ENCODE data around the gene ST8SIA1. TPM values are rescaled to one million over a fixed set of nuclear protein-coding genes. Genes with fewer than 3 reads are reported as not detected.

The ST8SIA1 gene
- total and polyA plus RNA-seq, 2 of the 4 experiments (the other 2 are of a cell fraction) = not detected

DNA sequence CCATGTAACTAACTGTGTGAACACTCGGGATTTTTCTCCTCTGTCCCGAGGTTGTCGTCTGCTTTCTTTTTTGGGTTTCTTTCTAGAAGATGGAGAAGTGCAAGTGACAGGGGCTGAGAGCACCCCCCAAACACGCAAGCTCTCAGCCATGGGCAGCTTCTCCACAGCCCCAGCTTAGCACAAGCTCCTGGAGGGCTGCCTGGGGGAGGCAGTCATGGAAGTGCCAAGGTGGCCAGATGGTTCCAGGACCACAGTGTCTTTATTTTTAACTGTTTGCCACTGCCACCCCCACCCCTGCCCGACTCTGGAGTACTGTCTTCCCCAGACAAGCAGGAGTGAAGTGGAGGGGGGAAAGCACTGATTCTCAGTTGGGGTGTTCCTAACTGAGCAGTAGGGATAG is 58.2 kb downstream of the ST8SIA1 start:
- H3K23ac ChIP-seq (ENCODE audit: low read depth, low read length) = peak overlapping the region; percentile 20
- in situ Hi-C loops (cut with MboI; ENCODE audit: low sequenced_read_pairs) (no loop called here), dilution Hi-C loops (cut with HindIII; ENCODE audit: low sequenced_read_pairs, unreplicated experiment) (no loop called here), intact Hi-C loops (cut with micrococcal nuclease) (no loop called here)
- H2BK5ac ChIP-seq (ENCODE audit: low read depth, low read length, poor library complexity, severe bottlenecking) = peak overlapping the region; percentile 56
- H3K27ac ChIP-seq (ENCODE audit: insufficient read depth, low read length) = peak overlapping the region; percentile 92
- no peak overlapping the region for H3K56ac ChIP-seq (ENCODE audit: extremely low read depth, insufficient read depth, low read length)
- peak overlapping the region; percentile 67 for H2AK5ac ChIP-seq (ENCODE audit: low read depth, low read length)
- H3K79me1 ChIP-seq (ENCODE audit: low read depth in 1 of 2, low read length in 2 of 2) = no peaks in the 10 kb centered on the region
- ChIA-PET POLR2A (ENCODE audit: unreplicated experiment) (no interaction called here), CTCF (interaction anchor here (1.0 to 1.1 kb wide), 2 partner anchors 13 to 59 kb away, joined by 5 read pairs; no protein-coding TSS in a partner anchor)
- whole genome bisulfite sequencing, 2 experiments (ENCODE audit: extremely low coverage in 2 of 2, insufficient read length in 1 of 2) = no CpG with 5 or more reads among the region's 5 CpGs
- H3K9me3 ChIP-seq (ENCODE audit: control insufficient read depth, insufficient read depth, low read length) = no peaks in the 10 kb centered on the region
- peak overlapping the region; percentile 55 for H2AK9ac ChIP-seq (replicated peaks; ENCODE audit: low read depth, low read length, poor library complexity)
- H3K36me3 ChIP-seq (ENCODE audit: control insufficient read depth, insufficient read depth, low read length) = no peaks in the 10 kb centered on the region
- H3K4ac ChIP-seq (ENCODE audit: low read depth, low read length) = peak overlapping the region; percentile 79
- peak overlapping the region; percentile 39 for H2AFZ ChIP-seq (replicated peaks; ENCODE audit: low read length, poor library complexity)
- peak overlapping the region; percentile 77 for H4K91ac ChIP-seq (ENCODE audit: insufficient read depth, low read depth, low read length)
- DNase-seq = no peak
- TF ChIP-seq RFX5 (IDR thresholded peaks at IDR 0.05; ENCODE audit: low read depth, low read length) (no peak), NFE2L2 (IDR thresholded peaks at IDR 0.05; ENCODE audit: low read depth, low read length) (no peak), BHLHE40 (IDR thresholded peaks at IDR 0.05; ENCODE audit: low read depth, low read length) (no peak), SMC3 (IDR thresholded peaks at IDR 0.05; ENCODE audit: low read depth, low read length) (no peak), USF2 (IDR thresholded peaks at IDR 0.05; ENCODE audit: low read depth, low read length) (no peak), FOS (IDR thresholded peaks at IDR 0.05; ENCODE audit: low read depth, low read length) (no peak), RCOR1 (IDR thresholded peaks at IDR 0.05; ENCODE audit: insufficient replicate concordance, low read length) (no peak), CTCF (conservative IDR thresholded peaks at IDR 0.05; ENCODE audit: low read depth, low read length) (no peak), CHD1 (IDR thresholded peaks at IDR 0.05; ENCODE audit: low read depth, low read length) (no peak), MXI1 (IDR thresholded peaks at IDR 0.05; ENCODE audit: borderline replicate concordance, low read depth, low read length) (no peak), ELK1 (IDR thresholded peaks at IDR 0.05; ENCODE audit: borderline replicate concordance, low read depth, low read length) (no peak), RAD21 (IDR thresholded peaks at IDR 0.05; ENCODE audit: low read length) (no peak), MAFK (IDR thresholded peaks at IDR 0.05; ENCODE audit: low read depth, low read length) (no peak), MAZ (IDR thresholded peaks at IDR 0.05; ENCODE audit: borderline replicate concordance, low read depth, low read length) (no peak), POLR2A (IDR thresholded peaks at IDR 0.05; ENCODE audit: low read depth, low read length) (no peak), CEBPB (IDR thresholded peaks at IDR 0.05; ENCODE audit: low read depth, low read length) (no peak)
- no peaks in the 10 kb centered on the region for H3K27me3 ChIP-seq (ENCODE audit: control insufficient read depth, insufficient read depth, low read length)
- H3K18ac ChIP-seq (ENCODE audit: low read depth, low read length) = peak overlapping the region; percentile 31
- peak overlapping the region; percentile 70; the same call in 2 of the 3 replicates for H2BK15ac ChIP-seq (ENCODE audit: low read depth, low read length)
- peak overlapping the region; percentile 42; the same call in 1 of the 2 replicates for H3K9ac ChIP-seq (ENCODE audit: low read depth, low read length)
- 0 out of 2 replicates have a peak, but pooled peaks cover 2% of the 10 kb centered on the region for H3K9me1 ChIP-seq (ENCODE audit: insufficient read depth, low read length)
- H3K4me1 ChIP-seq (ENCODE audit: control insufficient read depth, insufficient read depth, low read length) = peaks cover 9% of the 10 kb centered on the region
- no peak overlapping the region for H3K4me2 ChIP-seq (ENCODE audit: low read depth, low read length)
- H4K5ac ChIP-seq (ENCODE audit: low read depth, low read length) = peak overlapping the region; percentile 13; the same call in 1 of the 2 replicates
- BruUV-seq (replicated peaks) = no TSS peak
- peak overlapping the region; percentile 49; the same call in 1 of the 2 replicates for H3K14ac ChIP-seq (replicated peaks; ENCODE audit: low read depth, low read length)
- peak; percentile 5 for ATAC-seq (ENCODE audit: low read depth)
- no peak overlapping the region for H3K4me3 ChIP-seq (ENCODE audit: insufficient read depth, low read depth, low read length)
- no peaks in the 10 kb centered on the region for H4K20me1 ChIP-seq (ENCODE audit: insufficient read depth, low read length)
- peak overlapping the region; percentile 68 for H2BK20ac ChIP-seq (ENCODE audit: low read depth, low read length)
- peak overlapping the region; percentile 80 for H2BK120ac ChIP-seq (ENCODE audit: low read depth, low read length)
- peak overlapping the region; percentile 42 to 69; a peak in 2 of 4 replicates for H4K8ac ChIP-seq (ENCODE audit: low read depth in 2 of 2, low read length in 2 of 2)
